Measurements from ENCODE around the gene NPAP1. TPM values are rescaled to one million over a fixed set of nuclear protein-coding genes. Genes with fewer than 3 reads are reported as not detected.

NPAP1 gene
- total RNA-seq, 2 experiments from 2014 or later: not detected

- Histone ChIP-seq H3K4me3 (ENCODE audit: low read length) (no peak overlapping the region), H3K4me1 (ENCODE audit: insufficient read depth, low read length) (no peaks in the 10 kb centered on the region), H3K27ac (ENCODE audit: low read depth in 1 of 2, low read length in 2 of 2) (no peak overlapping the region), H3K27me3 (ENCODE audit: control insufficient read depth in 1 of 2, insufficient read depth in 2 of 2, low read length in 2 of 2) (no peaks in the 10 kb centered on the region), H3K36me3 (ENCODE audit: insufficient read depth, low read length) (no peaks in the 10 kb centered on the region), H3K9me3 (ENCODE audit: control insufficient read depth in 1 of 2, insufficient read depth in 1 of 2, low read length in 2 of 2) (peaks cover 0 to 3% of the 10 kb centered on the region in 2 experiments)
- Mint-ChIP-seq H3K4me3 (no peak overlapping the region), H3K36me3 (ENCODE audit: low read depth) (no peaks in the 10 kb centered on the region), H3K27ac (no peak overlapping the region), H3K9me3 (peaks cover 6% of the 10 kb centered on the region), H3K27me3 (no peaks in the 10 kb centered on the region), H3K4me1 (ENCODE audit: low read depth) (no peaks in the 10 kb centered on the region)
- no peak for DNase-seq
- ChIA-PET POLR2A (no interaction called here), CTCF (interaction anchor here (1.8 kb wide), 1 partner anchor 14 kb away, joined by 3 read pairs; no protein-coding TSS in a partner anchor)
- intact Hi-C loops (cut with DNase I, micrococcal nuclease): no loop called here
- no peak for TF ChIP-seq CTCF (IDR thresholded peaks at IDR 0.05)
- ATAC-seq (ENCODE audit: poor library complexity): no peak
Observed at GRCh38 chr15:24662991-24663390, 12.6 kb upstream of the NPAP1 start.

- H3K36me3 ChIP-seq (ENCODE audit: insufficient read depth, low read length): no peaks in the 10 kb centered on the region
- intact Hi-C loops (cut with DNase I, micrococcal nuclease): loop anchor here in 1 of 2 experiments (10.0 kb wide), 1 partner anchor 62 kb away; no protein-coding TSS in a partner anchor
- no peak for TF ChIP-seq CTCF (IDR thresholded peaks at IDR 0.05)
- no peak overlapping the region for H3K27ac ChIP-seq (ENCODE audit: low read depth in 1 of 2, low read length in 2 of 2)
- no peak for DNase-seq
- H3K4me1 ChIP-seq (ENCODE audit: insufficient read depth, low read length): no peaks in the 10 kb centered on the region
- peaks cover 0 to 36% of the 10 kb centered on the region in 2 experiments for H3K9me3 ChIP-seq (ENCODE audit: control insufficient read depth in 1 of 2, insufficient read depth in 1 of 2, low read length in 2 of 2)
- Mint-ChIP-seq H3K4me1 (ENCODE audit: low read depth) (no peaks in the 10 kb centered on the region), H3K27me3 (no peaks in the 10 kb centered on the region), H3K36me3 (ENCODE audit: low read depth) (no peaks in the 10 kb centered on the region), H3K27ac (no peak overlapping the region), H3K4me3 (no peak overlapping the region), H3K9me3 (peaks cover 9% of the 10 kb centered on the region)
- H3K27me3 ChIP-seq (ENCODE audit: control insufficient read depth in 1 of 2, insufficient read depth in 2 of 2, low read length in 2 of 2): no peaks in the 10 kb centered on the region
- POLR2A ChIA-PET: no interaction called here
- ATAC-seq (ENCODE audit: poor library complexity): no peak
- H3K4me3 ChIP-seq (ENCODE audit: low read length): no peak overlapping the region
- CTCF ChIA-PET: no interaction called here
Observed at GRCh38 chr15:24676431-24676830, 856 bp downstream of the NPAP1 start.

- Histone ChIP-seq H3K4me3 (ENCODE audit: low read length) (no peak overlapping the region), H3K27me3 (ENCODE audit: control insufficient read depth in 1 of 2, insufficient read depth in 2 of 2, low read length in 2 of 2) (no peaks in the 10 kb centered on the region), H3K36me3 (ENCODE audit: insufficient read depth, low read length) (no peaks in the 10 kb centered on the region), H3K4me1 (ENCODE audit: insufficient read depth, low read length) (no peaks in the 10 kb centered on the region), H3K9me3 (ENCODE audit: control insufficient read depth in 1 of 2, insufficient read depth in 1 of 2, low read length in 2 of 2) (peaks cover 0 to 36% of the 10 kb centered on the region in 2 experiments), H3K27ac (ENCODE audit: low read depth in 1 of 2, low read length in 2 of 2) (no peak overlapping the region)
- H3K4me3 Mint-ChIP-seq: no peak overlapping the region
- ChIA-PET CTCF (no interaction called here), POLR2A (no interaction called here)
- peaks cover 9% of the 10 kb centered on the region for H3K9me3 Mint-ChIP-seq
- H3K36me3 Mint-ChIP-seq (ENCODE audit: low read depth): no peaks in the 10 kb centered on the region
- H3K4me1 Mint-ChIP-seq (ENCODE audit: low read depth): no peaks in the 10 kb centered on the region
- H3K27ac Mint-ChIP-seq: no peak overlapping the region
- DNase-seq (no peak), ATAC-seq (ENCODE audit: poor library complexity) (no peak)
- no peaks in the 10 kb centered on the region for H3K27me3 Mint-ChIP-seq
- intact Hi-C loops (cut with DNase I, micrococcal nuclease): loop anchor here in 1 of 2 experiments (10.0 kb wide), 1 partner anchor 64 kb away; no protein-coding TSS in a partner anchor
- no peak for TF ChIP-seq CTCF (IDR thresholded peaks at IDR 0.05)
Observed at GRCh38 chr15:24678485-24678884, 2.9 kb downstream of the NPAP1 start.

Data from CD4-positive, alpha-beta T cell (primary cell).